GM18951 (cell line): ENCODE data around the gene PTGFRN.
"Not testable (repeated sequence)": the region's sequence is repeated elsewhere in the genome, so short reads cannot be mapped to it uniquely, and the experiment has no call there.

Experiments
- POLR2A ChIP-seq: IDR thresholded peaks from 4 replicates; pipeline ENCODE4 v1.6.1; 2011; ENCODE audit warnings: mild to moderate bottlenecking; ENCODE audit not compliant: insufficient read length, insufficient read depth; ENCODE audit errors: extremely low read depth
- in situ Hi-C: fragments of 300-500 bp; cut with MboI; formaldehyde crosslinking; loops from one replicate; pipeline ENCODE4 v1.12.0; 2022; ENCODE audit warnings: low sequenced_read_pairs, mixed read lengths, inconsistent platforms; ENCODE audit not compliant: unreplicated experiment

PTGFRN gene

DNA sequence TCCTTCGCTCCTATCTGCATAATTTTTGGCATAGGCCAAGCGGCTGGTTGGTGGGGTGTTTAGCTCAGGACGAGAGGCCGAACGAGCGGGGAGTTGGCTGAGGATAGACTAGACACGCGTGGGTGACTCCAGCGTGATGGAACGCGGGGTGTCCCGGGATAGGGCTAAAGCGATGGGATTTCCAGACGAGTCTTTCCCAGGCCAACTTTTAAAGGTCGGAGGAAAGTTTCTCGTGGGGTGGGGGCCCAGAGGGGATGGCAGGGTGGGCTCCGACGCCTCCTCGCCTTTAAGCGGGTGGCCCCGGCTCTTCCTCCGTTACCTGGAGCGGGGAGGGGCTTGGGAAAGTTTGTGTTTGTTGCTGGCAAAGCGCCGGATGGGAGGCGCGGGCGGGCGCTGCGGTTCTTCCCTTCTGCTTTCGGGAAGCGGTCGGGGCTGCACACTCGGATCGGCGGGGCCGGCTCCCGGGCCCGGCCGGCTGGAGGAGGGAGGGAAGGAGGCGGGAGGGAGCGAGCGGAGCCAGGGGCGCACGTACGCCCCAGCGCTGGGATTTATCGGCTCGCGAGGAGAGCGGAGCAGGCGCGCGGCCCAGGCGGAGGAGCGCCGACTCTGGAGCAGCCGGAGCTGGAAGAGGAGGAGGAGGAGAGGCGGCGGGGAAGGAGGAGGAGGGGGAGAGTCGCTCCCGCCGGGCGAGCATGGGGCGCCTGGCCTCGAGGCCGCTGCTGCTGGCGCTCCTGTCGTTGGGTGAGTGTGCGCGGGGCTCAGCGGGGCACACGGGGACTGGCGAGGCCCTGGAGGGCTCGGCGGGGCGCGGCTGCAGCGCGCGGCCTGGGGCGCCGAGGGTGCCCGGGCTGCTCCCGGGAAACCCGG is at the start of gene PTGFRN:
Gene PTGFRN (plus strand): TSS at position 405 of the 867 bp plus-strand sequence. CDS start 288 bp downstream, at position 693.
- TF ChIP-seq POLR2A = no peak
- in situ Hi-C loops = no loop called here

DNA sequence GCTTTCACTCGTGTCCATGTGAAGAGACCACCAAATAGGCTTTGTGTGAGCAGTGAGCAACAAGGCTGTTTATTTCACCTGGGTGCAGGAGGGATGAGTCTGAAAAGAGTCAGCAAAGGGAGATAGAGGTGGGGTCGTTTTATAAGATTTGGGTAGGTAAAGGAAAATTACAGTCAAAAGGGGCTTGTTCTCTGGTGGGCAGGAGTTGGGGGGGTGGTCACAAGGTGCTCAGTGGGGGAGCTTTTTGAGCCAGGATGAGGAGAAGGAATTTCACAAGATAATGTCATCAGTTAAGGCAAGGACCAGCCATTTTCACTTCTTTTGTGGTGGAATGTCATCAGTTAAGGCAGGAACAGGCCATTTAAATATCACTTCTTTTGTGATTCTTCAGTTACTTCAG is 49.5 kb upstream of the PTGFRN start:
- in situ Hi-C loops = not testable (repeated sequence)

DNA sequence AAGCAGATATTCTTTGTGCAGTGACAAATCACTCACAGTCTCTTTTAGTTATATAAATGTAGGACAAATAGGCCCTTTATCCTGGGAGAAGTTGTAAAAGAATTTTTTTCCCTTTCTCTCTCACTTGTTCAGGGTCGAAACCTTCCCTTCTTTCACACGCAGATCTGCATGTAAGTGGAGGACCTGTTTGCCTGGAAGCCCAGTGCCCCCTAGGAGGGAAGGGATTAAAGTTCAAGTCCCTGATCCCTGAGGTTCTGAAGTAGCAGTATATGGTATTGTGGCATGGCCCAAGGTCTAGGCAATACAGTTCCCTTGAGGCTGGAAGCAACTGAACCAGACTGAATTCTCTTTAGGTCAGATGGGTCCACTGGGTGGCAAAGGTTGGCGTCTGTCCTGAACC is 48.6 kb upstream of the PTGFRN start:
- in situ Hi-C loops = no loop called here
- TF ChIP-seq POLR2A = no peak

DNA sequence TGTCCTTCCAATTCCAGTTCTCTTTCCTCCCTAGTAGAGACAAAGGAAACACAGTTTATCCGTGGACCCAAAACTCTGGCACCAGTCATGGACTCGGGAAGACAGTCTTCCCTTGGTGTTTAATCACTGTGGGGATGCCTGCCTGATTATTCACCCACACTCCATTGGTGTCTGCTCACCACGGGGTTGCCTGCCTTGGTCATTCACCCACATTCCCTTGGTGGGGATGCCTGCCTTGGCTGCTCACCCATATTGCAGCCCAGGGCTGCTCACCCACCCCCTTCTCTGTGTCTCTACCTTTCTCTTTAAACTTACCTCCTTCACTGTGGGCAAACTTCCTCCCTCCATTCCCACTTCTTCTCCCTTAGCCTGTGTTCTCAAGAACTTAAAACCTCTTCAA is 46.7 kb upstream of the PTGFRN start:
- in situ Hi-C loops = not testable (repeated sequence)

DNA sequence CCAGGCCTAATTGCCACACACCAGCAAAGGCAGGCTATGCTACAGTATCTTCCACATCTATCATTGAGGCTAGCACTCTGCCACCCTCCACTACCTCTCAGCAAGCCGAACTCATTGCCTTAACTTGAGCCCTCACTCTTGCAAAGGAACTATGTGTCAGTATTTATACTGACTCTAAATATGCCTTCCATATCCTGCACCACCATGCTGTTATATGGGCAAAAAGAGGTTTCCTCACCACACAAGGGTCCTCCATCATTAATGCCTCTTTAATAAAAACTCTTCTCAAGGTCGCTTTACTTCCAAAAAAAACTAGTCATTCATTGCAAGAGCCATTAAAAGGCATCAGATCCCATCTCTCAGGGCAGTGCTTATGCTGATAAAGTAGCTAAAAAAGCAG is 43.2 kb upstream of the PTGFRN start:
- in situ Hi-C loops = not testable (repeated sequence)

DNA sequence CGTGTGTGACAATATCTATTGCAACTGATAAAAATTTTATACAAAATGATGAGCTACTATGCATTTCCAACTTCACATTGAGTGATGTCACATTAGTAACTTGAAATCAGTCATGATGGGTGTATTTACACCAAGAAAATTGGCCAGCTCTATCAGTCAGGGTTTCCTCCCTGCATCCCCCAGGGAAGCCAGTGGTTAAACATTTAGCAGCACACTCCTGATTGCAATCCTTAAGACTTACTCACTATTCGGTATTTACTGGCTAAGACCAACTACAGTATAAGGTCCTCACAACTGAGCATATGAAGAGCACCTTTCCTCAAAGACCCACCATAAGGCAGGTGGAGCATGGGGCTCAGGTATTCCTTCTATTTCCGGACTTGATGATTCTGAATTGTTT is 41.3 kb upstream of the PTGFRN start:
- TF ChIP-seq POLR2A = no peak
- in situ Hi-C loops = no loop called here

DNA sequence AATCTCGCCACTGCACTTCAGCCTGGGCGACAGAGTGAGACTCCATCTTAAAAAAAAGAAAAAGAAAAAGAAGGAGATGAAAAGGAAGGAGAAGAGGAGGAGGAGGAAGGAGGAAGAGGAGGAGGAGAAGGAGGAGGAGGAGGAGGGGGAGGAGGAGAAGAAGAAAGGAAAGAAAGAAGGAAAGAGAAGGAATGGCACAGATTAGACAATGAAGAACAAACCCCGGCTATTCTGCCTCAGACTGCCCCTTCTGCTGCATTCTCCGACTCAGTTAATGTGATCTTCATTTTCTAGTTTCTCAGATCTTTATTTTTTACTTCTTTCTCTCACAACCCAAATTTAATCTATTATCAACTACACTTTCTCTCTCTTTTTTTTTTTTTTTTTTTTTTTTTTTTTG is 40.1 kb upstream of the PTGFRN start:
- in situ Hi-C loops = no loop called here
- TF ChIP-seq POLR2A = no peak

DNA sequence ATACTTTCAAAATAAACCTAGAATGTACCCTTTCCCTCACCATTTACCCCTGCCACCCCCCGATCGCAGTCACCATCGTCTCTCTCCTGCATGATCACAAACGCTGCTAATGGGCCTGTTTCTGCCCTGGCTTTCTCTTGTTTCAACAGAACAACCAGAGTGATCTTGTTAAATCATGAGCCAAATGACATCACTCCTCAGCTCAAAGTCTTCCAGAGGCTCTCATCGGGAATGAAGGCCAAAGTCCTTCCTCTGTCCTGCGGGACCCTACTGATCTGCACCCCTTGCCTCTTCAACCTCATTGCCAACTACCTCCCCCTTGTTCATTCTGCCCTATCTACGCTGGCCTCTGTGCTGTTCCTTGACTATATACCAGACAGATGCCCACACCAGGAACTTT is 39.4 kb upstream of the PTGFRN start:
- TF ChIP-seq POLR2A = no peak

DNA sequence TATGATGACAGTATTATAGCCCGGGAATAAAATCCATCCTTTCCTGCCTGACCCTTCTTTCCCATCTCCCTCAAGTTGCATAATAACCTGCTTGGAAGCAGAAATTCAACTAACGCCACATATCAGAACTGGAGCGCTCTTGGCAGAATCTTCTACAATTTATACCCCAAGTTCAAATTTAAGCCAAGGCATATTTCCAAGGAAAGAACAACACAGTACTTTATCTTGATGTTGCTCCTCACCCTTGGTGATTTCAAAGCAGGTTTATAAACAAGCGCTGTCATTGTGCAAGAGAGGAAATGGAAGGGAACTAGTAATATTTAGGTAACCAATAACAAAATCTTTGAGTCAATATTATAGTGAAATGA is 38.0 kb upstream of the PTGFRN start:
- no peak for TF ChIP-seq POLR2A
- in situ Hi-C loops = no loop called here

More for the DNA sequence above, 39.4 kb upstream of the PTGFRN start:
- in situ Hi-C loops = no loop called here

DNA sequence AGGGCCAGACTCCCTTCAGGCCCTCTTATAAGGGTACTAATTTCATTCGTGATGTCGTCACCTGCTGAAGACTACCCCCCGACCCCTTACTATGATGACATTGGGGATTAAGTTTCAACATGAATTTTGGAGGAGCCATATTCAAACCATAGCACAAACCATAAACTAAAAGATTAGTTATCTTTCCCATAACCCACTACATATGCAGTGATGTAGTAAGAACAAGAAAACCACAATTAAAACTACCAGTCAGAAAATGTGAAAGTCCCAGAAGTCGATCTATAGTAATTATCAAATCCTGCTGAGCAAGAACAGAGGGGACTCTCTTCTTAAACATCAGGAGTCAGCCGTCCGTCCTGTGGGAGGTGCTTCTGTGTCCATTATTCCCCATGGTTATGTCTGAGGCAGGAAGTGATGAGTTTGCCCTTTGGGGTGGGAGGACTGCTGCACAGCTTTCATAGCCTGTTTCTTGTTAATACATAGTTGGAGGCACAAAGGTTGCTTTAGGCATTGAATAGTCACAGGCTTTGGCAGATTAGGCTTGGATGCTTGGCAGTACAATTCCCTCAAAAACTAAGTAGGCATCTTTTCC is 35.9 kb upstream of the PTGFRN start:
- TF ChIP-seq POLR2A = no peak
- in situ Hi-C loops = no loop called here

DNA sequence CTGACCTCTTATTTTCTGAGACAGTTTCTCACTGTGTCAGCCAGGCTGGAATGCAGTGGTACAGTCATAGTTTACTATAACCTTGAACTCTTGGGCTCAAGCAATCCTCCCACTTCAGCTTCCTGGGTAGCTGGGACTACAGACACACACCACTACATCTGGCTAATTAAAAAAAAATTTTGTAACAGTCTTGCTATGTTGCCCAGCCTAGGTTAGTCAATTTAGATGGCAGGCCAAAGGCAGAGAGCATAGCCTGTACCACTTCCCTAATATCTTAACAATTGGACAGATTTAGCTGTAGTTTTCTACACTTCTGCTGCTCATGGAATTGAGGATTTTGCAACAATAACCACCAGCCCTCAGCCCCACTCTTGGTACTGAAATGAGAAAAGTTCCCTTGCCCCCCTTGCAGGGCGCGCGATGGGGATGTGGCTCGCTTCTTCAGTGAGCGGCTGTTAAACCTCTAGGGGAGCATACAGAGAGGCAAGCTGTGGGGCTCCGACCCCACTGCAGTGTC is 34.9 kb upstream of the PTGFRN start:
- in situ Hi-C loops = no loop called here
- TF ChIP-seq POLR2A = no peak

DNA sequence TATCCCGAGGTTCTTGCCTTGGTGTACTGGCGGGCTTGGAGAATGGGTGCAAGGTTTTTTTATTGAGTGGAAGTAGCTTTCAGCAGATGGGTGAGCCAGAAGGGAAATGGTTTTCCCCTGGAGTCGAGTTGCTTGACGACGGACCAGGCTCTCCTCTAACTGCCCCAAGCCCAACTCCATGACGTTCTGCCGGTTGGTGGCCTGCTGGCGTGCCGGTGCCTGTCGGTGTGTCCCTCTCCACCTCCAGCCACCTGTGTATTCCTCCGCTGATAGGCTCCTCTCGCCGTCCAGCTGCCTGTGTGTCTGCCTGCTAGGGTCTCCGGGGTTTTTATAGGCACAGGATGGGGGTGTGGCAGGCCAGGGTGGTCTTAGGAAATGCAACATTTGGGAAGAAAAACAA is 34.3 kb upstream of the PTGFRN start:
- TF ChIP-seq POLR2A = no peak
- in situ Hi-C loops = no loop called here

DNA sequence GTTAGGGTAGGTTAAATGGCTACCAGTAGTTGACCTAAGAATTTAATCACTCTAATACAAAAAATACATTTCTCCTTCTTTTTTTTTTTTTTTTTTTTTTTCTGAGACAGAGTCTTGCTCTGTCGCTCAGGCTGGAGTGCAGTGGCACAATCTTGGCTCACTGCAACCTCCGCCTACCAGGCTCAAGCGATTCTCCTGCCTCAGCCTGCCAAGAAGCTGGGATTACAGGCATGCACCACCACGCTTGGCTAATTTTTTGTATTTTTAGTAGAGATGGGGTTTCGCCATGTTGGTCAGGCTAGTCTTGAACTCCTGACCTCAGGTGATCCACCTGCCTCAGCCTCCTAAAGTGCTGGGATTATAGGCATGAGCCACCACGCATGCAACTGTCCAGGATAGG is 33.8 kb upstream of the PTGFRN start:
- in situ Hi-C loops = not testable (repeated sequence)

DNA sequence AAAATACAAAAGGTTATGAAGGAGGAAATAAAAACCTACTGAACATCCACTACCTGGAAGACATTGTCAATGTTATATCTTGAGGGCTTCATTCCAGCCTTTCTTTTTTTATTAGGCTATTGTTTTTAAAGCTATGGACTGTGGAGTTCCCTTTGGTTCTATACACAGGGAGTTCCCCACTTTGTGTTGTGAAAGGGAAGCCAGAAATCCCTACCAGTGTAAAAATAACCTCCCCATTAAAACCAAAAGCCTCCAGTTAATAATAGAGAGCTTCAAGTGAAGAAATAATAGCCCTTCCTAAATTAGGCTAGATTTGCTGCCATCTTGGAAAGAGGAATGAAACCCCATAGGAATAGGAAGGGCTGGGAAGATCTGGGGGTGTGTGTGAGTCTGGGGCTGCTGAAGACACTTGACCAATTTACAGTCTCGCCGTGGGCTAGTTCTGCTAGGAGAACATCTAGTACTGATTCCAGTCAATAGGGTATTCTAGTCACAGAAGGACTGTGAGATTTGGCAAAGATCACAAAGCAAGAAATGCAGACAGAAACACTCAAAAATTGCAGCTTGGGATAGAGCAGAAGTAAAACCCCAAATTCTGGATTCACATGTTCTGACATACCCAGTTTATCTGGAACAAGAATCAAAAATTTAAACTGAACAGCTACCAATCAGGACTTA is 32.4 kb upstream of the PTGFRN start:
- in situ Hi-C loops = no loop called here
- TF ChIP-seq POLR2A = no peak
